GM19397 (cell line): ENCODE measurements around the gene GOLT1A.
A peak's percentile ranks its signal among the peaks of the same experiment; 100 is the strongest.

Experiments used
- ATAC-seq: cut with Tn5 transposase; IDR thresholded peaks from one replicate; pipeline ENCODE4 v1.9.1; 2021; ENCODE audit warnings: mild to moderate bottlenecking, moderate library complexity; ENCODE audit not compliant: unreplicated experiment

The GOLT1A gene

GRCh38 chr1:204162494-204163074 is 51.2 kb downstream of the GOLT1A start:
- peak; percentile 60 for ATAC-seq

GRCh38 chr1:204161609-204162493 is 51.9 kb downstream of the GOLT1A start:
- ATAC-seq = no peak

GRCh38 chr1:204157962-204158361 is 55.8 kb downstream of the GOLT1A start:
- ATAC-seq = no peak

GRCh38 chr1:204155881-204156280 is 57.9 kb downstream of the GOLT1A start:
- no peak for ATAC-seq

- no peak for ATAC-seq
Observed at GRCh38 chr1:204154568-204155255, 59.1 kb downstream of the GOLT1A start.

GRCh38 chr1:204153667-204154066 is 60.1 kb downstream of the GOLT1A start:
- ATAC-seq = no peak

GRCh38 chr1:204152310-204153044 is 61.3 kb downstream of the GOLT1A start:
- ATAC-seq = no peak

- ATAC-seq = no peak
Observed at GRCh38 chr1:204151552-204152309, 62.1 kb downstream of the GOLT1A start, which contains the start of gene ETNK2. ETNK2 (minus strand) TSS chr1:204152044; CDS start chr1:204151852, 192 bp downstream.

- no peak for ATAC-seq
Observed at GRCh38 chr1:204150702-204151551, 62.9 kb downstream of the GOLT1A start.

GRCh38 chr1:204149635-204150565 is 63.9 kb downstream of the GOLT1A start:
- ATAC-seq = no peak

- no peak for ATAC-seq
Observed at GRCh38 chr1:204149107-204149506, 64.7 kb downstream of the GOLT1A start.
